Glutamatergic neuron (in vitro differentiated cells): ENCODE data around the gene TLE1. TPM values are rescaled to one million over a fixed set of nuclear protein-coding genes. Genes with fewer than 3 reads are reported as not detected.

Experiments used
- DNase-seq: peaks from one replicate; pipeline ENCODE4 v3.0.0; 2022
- H3K27ac Mint-ChIP-seq: one replicate; pipeline ENCODE4 v1.8.0; 2020; ENCODE audit warnings: mild to moderate bottlenecking, mixed read lengths, inconsistent platforms; ENCODE audit not compliant: unreplicated experiment
- H3K27me3 Mint-ChIP-seq: one replicate; pipeline ENCODE4 v1.8.0; 2020; ENCODE audit warnings: mild to moderate bottlenecking, moderate library complexity, mixed read lengths, inconsistent platforms; ENCODE audit not compliant: unreplicated experiment
- H3K36me3 Mint-ChIP-seq: one replicate; pipeline ENCODE4 v1.8.0; 2020; ENCODE audit warnings: mild to moderate bottlenecking, mixed read lengths, inconsistent platforms; ENCODE audit not compliant: unreplicated experiment
- H3K4me1 Mint-ChIP-seq: one replicate; pipeline ENCODE4 v1.8.0; 2020; ENCODE audit warnings: mild to moderate bottlenecking, low read depth, mixed read lengths, inconsistent platforms; ENCODE audit not compliant: unreplicated experiment
- H3K4me3 Mint-ChIP-seq: one replicate; pipeline ENCODE4 v1.8.0; 2020; ENCODE audit warnings: mild to moderate bottlenecking, mixed read lengths, inconsistent platforms; ENCODE audit not compliant: unreplicated experiment
- H3K9me3 Mint-ChIP-seq: one replicate; pipeline ENCODE4 v1.8.0; 2020; ENCODE audit warnings: mild to moderate bottlenecking, moderate library complexity, mixed read lengths, inconsistent platforms; ENCODE audit not compliant: unreplicated experiment
- total RNA-seq: library from RNA; stranded (reverse); fragmentation: NEBNext Ultra II Directional; extraction: Animal tissue kit (Norgen Biotek cat#: 25700); gene quantifications from one replicate; pipeline ENCODE4 v1.2.1, GENCODE V29; 2021; ENCODE audit not compliant: unreplicated experiment
- TF ChIP-seq, protein P1 (sequence below): fragments of 200-600 bp; sonication (generic); IDR thresholded peaks from one replicate; pipeline ENCODE4 v1.5.0; 2021; ENCODE audit not compliant: partially characterized antibody, unreplicated experiment

Gene TLE1
- total RNA-seq, 1 donor from 2014 or later, result 345 TPM

DNA sequence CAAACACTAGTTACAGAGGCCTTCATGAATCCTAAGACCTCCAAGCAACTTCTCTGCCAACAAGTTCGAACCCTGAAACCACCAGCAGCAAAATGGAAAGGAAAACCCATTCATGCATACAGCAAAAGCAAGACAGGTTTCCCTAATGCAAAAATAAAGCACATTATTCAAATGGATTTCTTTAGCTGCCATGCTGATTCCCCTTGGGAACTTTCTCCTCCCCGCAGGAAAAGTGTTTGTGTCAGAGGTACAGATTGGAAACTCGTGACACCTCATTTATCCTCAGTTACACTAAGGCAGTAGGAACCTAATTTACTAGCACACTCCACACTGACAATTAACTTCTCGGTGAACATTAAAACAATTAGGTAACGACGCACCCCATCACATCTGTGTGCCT, 63.4 kb downstream of the TLE1 start:
- H3K27ac Mint-ChIP-seq, result peak overlapping the region; percentile 45

GRCh38 chr9:81623778-81624177, 65.6 kb downstream of the TLE1 start:
- Mint-ChIP-seq H3K4me1 (peaks cover 81% of the 10 kb centered on the region), H3K9me3 (peaks cover 20% of the 10 kb centered on the region), H3K4me3 (peak overlapping the region; percentile 21), H3K27ac (peak overlapping the region; percentile 46), H3K27me3 (peaks cover 8% of the 10 kb centered on the region), H3K36me3 (peaks cover 8% of the 10 kb centered on the region)
- TF ChIP-seq, protein P1, sequence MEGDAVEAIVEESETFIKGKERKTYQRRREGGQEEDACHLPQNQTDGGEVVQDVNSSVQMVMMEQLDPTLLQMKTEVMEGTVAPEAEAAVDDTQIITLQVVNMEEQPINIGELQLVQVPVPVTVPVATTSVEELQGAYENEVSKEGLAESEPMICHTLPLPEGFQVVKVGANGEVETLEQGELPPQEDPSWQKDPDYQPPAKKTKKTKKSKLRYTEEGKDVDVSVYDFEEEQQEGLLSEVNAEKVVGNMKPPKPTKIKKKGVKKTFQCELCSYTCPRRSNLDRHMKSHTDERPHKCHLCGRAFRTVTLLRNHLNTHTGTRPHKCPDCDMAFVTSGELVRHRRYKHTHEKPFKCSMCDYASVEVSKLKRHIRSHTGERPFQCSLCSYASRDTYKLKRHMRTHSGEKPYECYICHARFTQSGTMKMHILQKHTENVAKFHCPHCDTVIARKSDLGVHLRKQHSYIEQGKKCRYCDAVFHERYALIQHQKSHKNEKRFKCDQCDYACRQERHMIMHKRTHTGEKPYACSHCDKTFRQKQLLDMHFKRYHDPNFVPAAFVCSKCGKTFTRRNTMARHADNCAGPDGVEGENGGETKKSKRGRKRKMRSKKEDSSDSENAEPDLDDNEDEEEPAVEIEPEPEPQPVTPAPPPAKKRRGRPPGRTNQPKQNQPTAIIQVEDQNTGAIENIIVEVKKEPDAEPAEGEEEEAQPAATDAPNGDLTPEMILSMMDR, result no peak
- no peak for DNase-seq

More for the DNA sequence above, 63.4 kb downstream of the TLE1 start:
- Mint-ChIP-seq H3K4me3 (peak overlapping the region; percentile 66), H3K9me3 (peaks cover 21% of the 10 kb centered on the region), H3K36me3 (no peaks in the 10 kb centered on the region), H3K27me3 (peaks cover 6% of the 10 kb centered on the region), H3K4me1 (peaks cover 71% of the 10 kb centered on the region)
- TF ChIP-seq, protein P1, result no peak
- no peak for DNase-seq

DNA sequence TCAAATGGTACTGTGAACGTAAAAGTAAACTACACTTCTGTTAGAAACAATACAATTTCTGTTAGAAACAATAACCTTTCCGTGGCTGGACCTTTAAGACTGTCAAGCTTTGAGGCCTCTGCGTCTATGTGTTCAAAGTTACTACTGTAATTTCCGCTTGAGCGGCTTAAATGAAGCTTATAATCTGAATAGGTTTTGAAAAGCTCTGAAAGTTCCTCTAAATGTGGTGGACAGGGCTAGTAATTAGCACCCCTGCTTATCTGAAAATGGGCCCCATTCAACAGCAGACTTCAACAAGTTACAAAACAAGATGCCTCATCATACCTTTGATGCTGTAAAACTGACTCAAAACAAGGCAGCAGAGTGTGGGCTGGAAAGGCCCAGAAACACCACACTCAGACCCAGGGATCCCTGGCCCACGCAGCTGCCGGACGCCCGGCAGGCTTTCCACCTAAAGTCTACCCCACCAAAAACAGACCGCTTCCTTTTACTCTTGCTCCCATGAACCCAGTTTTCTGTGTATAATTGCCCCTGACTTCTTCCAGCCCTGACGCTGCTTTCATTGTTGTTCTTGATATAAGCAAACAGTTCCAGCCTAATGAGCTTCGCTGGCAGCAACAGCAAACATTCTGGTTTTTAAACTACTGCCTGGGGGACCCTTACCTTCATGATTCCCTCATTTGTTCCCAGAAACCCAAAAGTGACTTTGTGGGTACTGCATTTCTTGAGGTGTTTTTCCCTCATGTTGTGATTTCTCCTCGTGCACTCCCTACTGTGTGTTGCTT, 66.7 kb downstream of the TLE1 start:
- TF ChIP-seq, protein P1, result no peak
- peak overlapping the region; percentile 87 for H3K27ac Mint-ChIP-seq
- peaks cover 8% of the 10 kb centered on the region for H3K36me3 Mint-ChIP-seq
- H3K4me1 Mint-ChIP-seq, result peaks cover 73% of the 10 kb centered on the region
- H3K4me3 Mint-ChIP-seq, result peak overlapping the region; percentile 75
- H3K27me3 Mint-ChIP-seq, result peaks cover 5% of the 10 kb centered on the region
- peaks cover 20% of the 10 kb centered on the region for H3K9me3 Mint-ChIP-seq
- DNase-seq, result no peak

DNA sequence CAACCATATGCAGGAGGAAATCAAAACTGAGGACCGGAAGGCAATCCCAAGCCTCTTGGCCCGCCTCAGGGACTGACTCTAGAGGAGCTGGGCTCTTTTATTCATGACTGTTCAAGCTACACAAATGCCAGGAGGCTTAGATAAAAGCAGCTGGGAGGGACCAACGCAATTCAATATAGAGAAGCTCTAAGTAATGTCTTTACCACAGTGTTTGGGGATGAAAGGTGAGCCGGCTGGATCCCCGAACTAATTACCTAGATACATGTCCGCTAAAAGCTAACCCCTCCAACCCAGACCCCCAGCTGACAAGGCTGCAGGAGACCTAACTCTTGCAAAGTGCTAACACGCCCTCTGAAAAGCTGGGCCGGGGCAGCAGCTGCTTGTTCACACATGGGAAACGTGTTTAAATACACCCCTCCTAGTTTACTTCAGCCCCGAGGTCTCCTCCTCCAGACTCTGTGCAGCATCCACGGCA, 67.5 kb downstream of the TLE1 start:
- Mint-ChIP-seq H3K36me3 (peaks cover 8% of the 10 kb centered on the region), H3K4me3 (peak overlapping the region; percentile 63), H3K27me3 (peaks cover 5% of the 10 kb centered on the region), H3K9me3 (peaks cover 17% of the 10 kb centered on the region), H3K4me1 (peaks cover 70% of the 10 kb centered on the region), H3K27ac (peak overlapping the region; percentile 93)
- peak; percentile 51 for DNase-seq
- TF ChIP-seq, protein P1, result no peak

DNA sequence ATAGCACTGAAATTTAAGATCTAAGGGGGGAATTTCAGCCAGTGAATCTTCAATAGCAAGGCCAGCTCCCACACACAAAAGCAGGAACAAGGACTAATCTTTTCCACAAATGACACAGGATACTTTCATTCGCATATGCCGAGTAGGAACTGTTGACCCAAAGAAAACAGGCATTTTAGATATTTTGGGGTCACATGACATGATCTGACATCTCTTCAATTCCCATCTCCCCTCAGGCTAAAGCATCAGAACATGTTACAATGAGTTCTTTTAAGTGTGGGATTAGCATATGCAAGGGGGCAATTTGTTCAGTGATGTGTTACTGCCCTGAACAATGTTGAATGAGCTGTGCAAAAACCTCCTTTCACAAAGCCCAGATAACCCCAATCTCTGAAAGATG, 68.2 kb downstream of the TLE1 start:
- DNase-seq, result no peak
- TF ChIP-seq, protein P1, result no peak
- peaks cover 67% of the 10 kb centered on the region for H3K4me1 Mint-ChIP-seq
- H3K4me3 Mint-ChIP-seq, result peak overlapping the region; percentile 63
- peak overlapping the region; percentile 93 for H3K27ac Mint-ChIP-seq
- H3K36me3 Mint-ChIP-seq, result peaks cover 8% of the 10 kb centered on the region
- peaks cover 13% of the 10 kb centered on the region for H3K9me3 Mint-ChIP-seq
- peaks cover 5% of the 10 kb centered on the region for H3K27me3 Mint-ChIP-seq
